Measurements from ENCODE around the gene GZMM.

The GZMM gene

GRCh38 chr19:567296-567900 is 23.5 kb downstream of the GZMM start:
- DNase-seq, result no peak

DNA sequence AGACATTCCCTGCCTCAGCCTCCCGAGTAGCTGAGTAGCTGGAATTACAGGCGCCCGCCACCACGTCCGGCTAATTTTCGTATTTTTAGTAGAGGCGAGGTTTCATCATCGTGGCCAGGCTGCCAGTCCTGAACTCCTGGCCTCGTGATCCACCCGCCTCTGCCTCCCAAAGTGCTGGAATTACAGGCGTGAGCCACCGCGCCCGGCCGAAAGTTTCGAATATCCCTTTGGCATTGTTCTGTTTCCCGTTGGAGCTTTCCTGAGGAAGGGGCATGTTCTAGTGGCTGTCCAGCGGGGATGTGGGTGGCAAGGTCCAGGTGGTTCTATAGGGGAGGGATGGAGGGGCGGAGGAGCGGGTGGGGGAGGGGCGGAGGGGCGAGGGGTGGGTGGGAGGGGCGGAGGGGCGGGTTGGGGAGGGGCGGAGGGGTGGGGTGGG is 26.4 kb downstream of the GZMM start:
- no peak for DNase-seq

DNA sequence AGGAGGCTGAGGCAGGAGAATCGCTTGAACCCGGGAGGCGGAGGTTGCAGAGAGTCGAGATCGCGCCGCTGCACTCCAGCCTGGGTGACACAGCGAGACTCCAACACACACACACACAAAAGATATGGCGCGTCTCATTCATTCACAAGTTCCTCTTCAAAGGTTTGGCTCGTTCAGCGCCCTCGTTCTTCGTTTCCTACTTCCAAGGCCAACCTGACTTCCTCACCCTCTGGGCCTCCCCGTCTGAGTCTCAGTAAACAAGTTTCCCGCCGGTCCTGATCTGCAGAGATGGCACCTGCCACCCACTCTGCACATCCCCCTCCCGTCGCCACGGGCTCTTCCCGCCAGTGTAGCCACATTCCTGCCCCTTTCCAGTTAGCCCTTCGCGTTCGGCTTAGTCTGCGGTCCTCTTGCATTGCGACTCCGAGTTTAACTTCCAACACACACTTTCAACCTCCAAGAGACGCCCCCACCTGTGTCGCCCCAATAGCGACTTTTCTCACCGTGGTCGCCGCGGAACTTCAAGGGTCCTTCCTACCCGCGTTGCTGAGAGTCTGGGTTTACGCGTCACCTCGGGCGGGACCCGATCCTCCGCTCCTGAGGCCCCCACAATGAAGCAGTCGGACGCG is 27.2 kb downstream of the GZMM start:
- DNase-seq, result peak; percentile 35

DNA sequence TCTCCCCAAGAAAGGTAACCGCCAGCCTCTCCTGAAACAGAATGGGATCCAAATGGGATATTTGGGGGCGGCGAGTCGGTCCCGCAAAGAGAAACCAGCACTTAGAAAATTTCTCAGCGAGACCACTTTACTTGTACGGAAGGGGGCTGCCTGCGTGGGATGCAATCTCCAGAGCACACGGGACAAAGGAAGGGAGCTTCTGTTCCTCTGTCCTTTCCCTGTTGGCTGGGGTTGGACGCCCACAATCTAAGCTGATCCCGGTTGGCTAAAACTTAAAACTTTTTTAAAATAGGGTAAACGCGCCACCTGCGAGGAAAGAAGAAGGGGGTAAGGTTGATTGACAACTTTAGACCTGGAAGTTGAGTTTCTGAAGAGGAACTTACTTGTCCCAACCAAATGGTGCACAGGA is 27.7 kb downstream of the GZMM start:
- DNase-seq, result no peak

DNA sequence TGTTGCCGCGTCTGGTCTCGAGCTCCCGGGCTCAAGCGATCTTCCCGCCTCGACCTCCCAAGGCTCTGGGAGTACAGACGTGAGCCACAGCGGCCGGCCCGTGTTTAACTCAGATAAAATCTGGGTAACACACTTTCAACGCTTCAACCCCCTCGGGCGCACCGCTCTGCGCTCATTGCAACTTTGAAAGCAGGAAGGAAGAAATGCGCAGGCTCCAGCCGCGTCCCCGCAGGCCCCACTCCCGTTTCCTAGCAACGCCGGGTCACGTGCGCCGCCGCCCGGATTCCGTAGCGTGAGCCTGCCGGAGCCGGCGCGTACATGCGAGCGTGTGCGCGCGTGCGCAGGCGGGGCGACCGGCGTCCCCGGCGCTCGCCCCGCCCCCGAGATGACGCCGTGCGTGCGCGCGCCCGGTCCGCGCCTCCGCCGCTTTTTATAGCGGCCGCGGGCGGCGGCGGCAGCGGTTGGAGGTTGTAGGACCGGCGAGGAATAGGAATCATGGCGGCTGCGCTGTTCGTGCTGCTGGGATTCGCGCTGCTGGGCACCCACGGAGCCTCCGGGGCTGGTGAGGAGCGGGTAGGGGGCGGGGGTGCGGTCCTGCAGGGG is 28.4 kb downstream of the GZMM start, which contains the start of gene BSG:
TSS of gene BSG (plus strand) at position 457 of the 603 bp plus-strand sequence. CDS start at position 496, 39 bp downstream.
- DNase-seq, result peak; percentile 87

- no peak for DNase-seq
Observed at GRCh38 chr19:572743-573518, 29.1 kb downstream of the GZMM start.

GRCh38 chr19:573519-573825 is 29.6 kb downstream of the GZMM start:
- DNase-seq, result no peak

- DNase-seq, result no peak
Observed at GRCh38 chr19:574658-575526, 31.0 kb downstream of the GZMM start.

GRCh38 chr19:575527-576506 is 32.0 kb downstream of the GZMM start:
- DNase-seq, result no peak

GRCh38 chr19:576768-577438 is 33.0 kb downstream of the GZMM start:
- no peak for DNase-seq

DNA sequence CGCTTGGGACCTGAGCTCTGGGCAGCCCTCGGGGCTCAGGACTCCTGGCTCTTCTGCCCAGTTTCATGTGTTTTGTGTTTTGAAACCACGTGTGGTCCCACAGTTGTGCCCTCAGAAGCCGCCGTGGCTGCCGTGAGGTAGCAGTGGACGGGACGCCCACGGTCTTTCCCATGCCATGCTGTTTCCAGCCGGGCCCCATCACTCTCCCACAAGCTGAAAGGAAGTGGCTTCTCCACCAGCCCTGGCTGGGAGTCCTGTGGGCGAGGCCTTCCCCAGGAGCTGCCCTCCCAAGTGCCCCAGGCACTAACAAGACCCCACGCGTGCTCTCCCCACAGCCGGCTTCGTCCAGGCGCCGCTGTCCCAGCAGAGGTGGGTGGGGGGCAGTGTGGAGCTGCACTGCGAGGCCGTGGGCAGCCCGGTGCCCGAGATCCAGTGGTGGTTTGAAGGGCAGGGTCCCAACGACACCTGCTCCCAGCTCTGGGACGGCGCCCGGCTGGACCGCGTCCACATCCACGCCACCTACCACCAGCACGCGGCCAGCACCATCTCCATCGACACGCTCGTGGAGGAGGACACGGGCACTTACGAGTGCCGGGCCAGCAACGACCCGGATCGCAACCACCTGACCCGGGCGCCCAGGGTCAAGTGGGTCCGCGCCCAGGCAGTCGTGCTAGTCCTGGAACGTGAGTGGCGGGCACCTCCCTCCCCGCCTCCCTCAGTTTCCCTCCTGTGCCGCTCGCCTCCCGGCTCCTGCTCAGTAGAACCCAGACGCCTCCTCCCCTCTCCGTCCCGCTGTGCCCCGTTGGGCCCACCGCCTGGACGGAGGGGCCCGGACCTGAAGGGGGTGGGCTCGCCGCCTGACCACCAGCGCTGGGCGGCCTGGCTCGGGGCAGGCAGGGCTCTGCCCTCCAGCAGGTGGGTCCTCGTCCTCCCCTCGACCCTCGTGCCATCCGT is 33.9 kb downstream of the GZMM start:
- no peak for DNase-seq

- no peak for DNase-seq
Observed at GRCh38 chr19:579111-579841, 35.4 kb downstream of the GZMM start.

GRCh38 chr19:579842-580155 is 35.9 kb downstream of the GZMM start:
- DNase-seq, result no peak

GRCh38 chr19:580274-580835 is 36.5 kb downstream of the GZMM start:
- no peak for DNase-seq

GRCh38 chr19:581399-582111 is 37.7 kb downstream of the GZMM start:
- no peak for DNase-seq

DNA sequence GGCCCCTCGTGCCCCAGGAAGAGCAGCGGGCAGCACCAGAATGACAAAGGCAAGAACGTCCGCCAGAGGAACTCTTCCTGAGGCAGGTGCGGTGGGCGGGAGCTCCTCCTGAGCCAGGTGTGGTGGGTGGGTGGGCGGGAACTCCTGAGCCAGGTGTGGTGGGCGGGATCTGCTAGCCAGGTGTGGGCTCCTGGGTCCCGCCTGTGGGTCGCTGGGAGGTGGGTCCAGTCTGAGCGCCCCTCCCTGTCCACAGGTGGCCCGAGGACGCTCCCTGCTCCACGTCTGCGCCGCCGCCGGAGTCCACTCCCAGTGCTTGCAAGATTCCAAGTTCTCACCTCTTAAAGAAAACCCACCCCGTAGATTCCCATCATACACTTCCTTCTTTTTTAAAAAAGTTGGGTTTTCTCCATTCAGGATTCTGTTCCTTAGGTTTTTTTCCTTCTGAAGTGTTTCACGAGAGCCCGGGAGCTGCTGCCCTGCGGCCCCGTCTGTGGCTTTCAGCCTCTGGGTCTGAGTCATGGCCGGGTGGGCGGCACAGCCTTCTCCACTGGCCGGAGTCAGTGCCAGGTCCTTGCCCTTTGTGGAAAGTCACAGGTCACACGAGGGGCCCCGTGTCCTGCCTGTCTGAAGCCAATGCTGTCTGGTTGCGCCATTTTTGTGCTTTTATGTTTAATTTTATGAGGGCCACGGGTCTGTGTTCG is 38.8 kb downstream of the GZMM start:
- DNase-seq, result no peak

DNA sequence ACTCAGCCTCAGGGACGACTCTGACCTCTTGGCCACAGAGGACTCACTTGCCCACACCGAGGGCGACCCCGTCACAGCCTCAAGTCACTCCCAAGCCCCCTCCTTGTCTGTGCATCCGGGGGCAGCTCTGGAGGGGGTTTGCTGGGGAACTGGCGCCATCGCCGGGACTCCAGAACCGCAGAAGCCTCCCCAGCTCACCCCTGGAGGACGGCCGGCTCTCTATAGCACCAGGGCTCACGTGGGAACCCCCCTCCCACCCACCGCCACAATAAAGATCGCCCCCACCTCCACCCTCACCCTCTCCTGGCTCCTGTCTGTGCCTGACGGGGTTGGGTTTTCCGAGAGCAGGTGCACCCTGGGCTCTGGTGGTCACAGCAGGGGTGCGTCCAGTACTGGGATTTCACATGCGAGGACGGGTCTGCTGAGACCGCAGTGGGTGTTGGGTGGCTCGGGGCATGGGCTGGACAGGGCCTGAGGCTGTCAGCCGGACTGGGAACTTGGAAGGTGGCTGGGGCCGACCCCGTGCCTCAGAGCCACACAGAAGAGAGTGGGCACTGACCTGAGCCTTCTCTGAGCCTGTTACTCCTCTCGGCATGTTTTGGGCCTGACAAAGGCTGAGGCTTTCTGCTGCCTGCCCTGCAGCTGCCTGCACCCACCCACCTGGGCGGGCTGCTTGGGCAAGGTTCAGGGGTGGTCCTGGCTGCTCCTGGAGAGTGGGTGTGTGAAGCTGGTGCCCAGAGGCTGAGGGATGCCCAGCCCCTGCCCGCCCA is 39.5 kb downstream of the GZMM start:
- DNase-seq, result no peak

All from NCI-H526 treated with DMSO at 0.1 percent for 48 hours (cell line).